Activated CD4-positive, alpha-beta T cell treated with anti-CD3 and anti-CD28 coated beads, Interleukin-2, amount 10 ng/mL, durations not matched to agents 24 days and 14 days (primary cell): ENCODE results near the gene PZP. TPM values are rescaled to one million over a fixed set of nuclear protein-coding genes. Genes with fewer than 3 reads are reported as not detected.
"Not testable (repeated sequence)": the region's sequence is repeated elsewhere in the genome, so short reads cannot be mapped to it uniquely, and the experiment has no call there.

Experiments used
- DNase-seq: peaks from one replicate; pipeline ENCODE4 v3.0.0; 2022
- H3K27ac Mint-ChIP-seq: one replicate; pipeline ENCODE4 v1.8.0; 2022; ENCODE audit warnings: mild to moderate bottlenecking, mixed read lengths
- H3K27me3 Mint-ChIP-seq: one replicate; pipeline ENCODE4 v1.8.0; 2022; ENCODE audit warnings: mixed read lengths
- H3K36me3 Mint-ChIP-seq: one replicate; pipeline ENCODE4 v1.8.0; 2022; ENCODE audit warnings: low read depth, mild to moderate bottlenecking, mixed read lengths
- H3K4me1 Mint-ChIP-seq: one replicate; pipeline ENCODE4 v1.8.0; 2021; ENCODE audit warnings: mixed read lengths
- H3K4me3 Mint-ChIP-seq: one replicate; pipeline ENCODE4 v1.8.0; 2022; ENCODE audit warnings: mild to moderate bottlenecking, moderate library complexity, mixed read lengths
- H3K9me3 Mint-ChIP-seq: one replicate; pipeline ENCODE4 v1.8.0; 2021; ENCODE audit warnings: mixed read lengths
- intact Hi-C: fragments of 100-400 bp; cut with micrococcal nuclease; formaldehyde crosslinking; loops from one replicate; pipeline ENCODE4 v1.15.1; 2023
- total RNA-seq: library from RNA; stranded (reverse); gene quantifications from 2 replicates; pipeline ENCODE4 v1.2.3, GENCODE V29; 2022

PZP gene
- total RNA-seq, result not detected in 2 replicates

DNA sequence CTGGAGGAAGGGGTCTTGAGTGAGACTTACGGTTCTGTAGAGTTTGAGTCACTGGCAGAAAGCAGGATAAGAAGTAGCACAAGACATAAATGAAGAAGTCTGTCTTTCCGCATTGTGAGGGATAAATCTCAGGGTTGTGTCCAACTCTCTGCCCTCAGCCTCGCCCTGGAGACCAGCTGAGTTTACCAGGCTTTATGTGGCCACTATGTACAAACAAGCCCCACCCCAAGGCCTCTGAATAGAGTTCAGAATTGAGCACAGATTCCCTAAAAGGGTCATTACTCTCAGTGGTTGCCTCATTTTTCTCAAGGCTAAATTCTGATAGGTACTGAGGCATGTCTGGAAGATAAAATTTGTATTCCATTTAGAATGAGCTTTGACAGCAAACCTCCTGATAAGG lies at the start of gene PZP:
TSS of gene PZP (minus strand) at position 167 of the 400 bp plus-strand sequence. CDS start at position 113, 54 bp downstream.
- Mint-ChIP-seq H3K36me3 (no peaks in the 10 kb centered on the region), H3K27ac (no peak within 1 kb of the TSS), H3K4me1 (no peaks in the 10 kb centered on the region), H3K9me3 (no peaks in the 10 kb centered on the region), H3K4me3 (no peak within 1 kb of the TSS), H3K27me3 (no peaks in the 10 kb centered on the region)
- intact Hi-C loops, result no loop called here
- no peak for DNase-seq

GRCh38 chr12:9256758-9257405 lies 48.7 kb upstream of the PZP start:
- peaks cover 2% of the 10 kb centered on the region for H3K4me1 Mint-ChIP-seq
- H3K9me3 Mint-ChIP-seq, result peaks cover 6% of the 10 kb centered on the region
- intact Hi-C loops, result no loop called here
- DNase-seq, result no peak
- no peak overlapping the region for H3K27ac Mint-ChIP-seq
- H3K27me3 Mint-ChIP-seq, result peaks cover 16% of the 10 kb centered on the region
- H3K4me3 Mint-ChIP-seq, result no peak overlapping the region
- H3K36me3 Mint-ChIP-seq, result no peaks in the 10 kb centered on the region

- Mint-ChIP-seq H3K4me1 (peaks cover 2% of the 10 kb centered on the region), H3K4me3 (no peak overlapping the region), H3K27me3 (peaks cover 20% of the 10 kb centered on the region), H3K9me3 (peaks cover 6% of the 10 kb centered on the region), H3K36me3 (no peaks in the 10 kb centered on the region), H3K27ac (no peak overlapping the region)
- DNase-seq, result no peak
- intact Hi-C loops, result no loop called here
These were observed 48.1 kb upstream of the PZP start for GRCh38 chr12:9256341-9256740.

GRCh38 chr12:9255837-9256236 lies 47.6 kb upstream of the PZP start:
- H3K4me3 Mint-ChIP-seq, result no peak overlapping the region
- no peak for DNase-seq
- H3K9me3 Mint-ChIP-seq, result peaks cover 6% of the 10 kb centered on the region
- intact Hi-C loops, result no loop called here
- no peak overlapping the region for H3K27ac Mint-ChIP-seq
- H3K27me3 Mint-ChIP-seq, result peaks cover 24% of the 10 kb centered on the region
- H3K36me3 Mint-ChIP-seq, result no peaks in the 10 kb centered on the region
- peaks cover 2% of the 10 kb centered on the region for H3K4me1 Mint-ChIP-seq

GRCh38 chr12:9253464-9253863 lies 45.3 kb upstream of the PZP start:
- H3K4me3 Mint-ChIP-seq, result no peak overlapping the region
- intact Hi-C loops, result no loop called here
- no peak for DNase-seq
- H3K27ac Mint-ChIP-seq, result no peak overlapping the region
- H3K4me1 Mint-ChIP-seq, result peaks cover 3% of the 10 kb centered on the region
- no peaks in the 10 kb centered on the region for H3K36me3 Mint-ChIP-seq
- peaks cover 16% of the 10 kb centered on the region for H3K9me3 Mint-ChIP-seq
- H3K27me3 Mint-ChIP-seq, result peaks cover 29% of the 10 kb centered on the region

DNA sequence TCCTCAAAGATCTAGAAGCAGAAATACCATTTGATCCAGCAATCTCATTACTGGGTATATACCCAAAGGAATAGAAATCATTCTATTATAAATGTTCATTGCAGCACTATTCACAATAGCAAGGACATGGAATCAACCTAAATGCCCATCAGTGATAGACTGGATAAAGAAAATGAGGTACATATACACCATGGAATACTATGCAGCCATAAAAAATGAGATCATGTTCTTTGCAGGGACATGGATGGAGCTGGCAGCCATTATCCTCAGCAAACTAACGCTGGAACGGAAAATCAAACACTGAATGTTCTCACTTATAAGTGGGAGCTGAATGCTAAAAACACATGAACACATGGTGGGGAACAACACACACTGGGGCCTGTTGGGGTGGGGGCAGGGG lies 44.6 kb upstream of the PZP start:
- intact Hi-C loops, H3K4me3 Mint-ChIP-seq: not testable (repeated sequence)

DNA sequence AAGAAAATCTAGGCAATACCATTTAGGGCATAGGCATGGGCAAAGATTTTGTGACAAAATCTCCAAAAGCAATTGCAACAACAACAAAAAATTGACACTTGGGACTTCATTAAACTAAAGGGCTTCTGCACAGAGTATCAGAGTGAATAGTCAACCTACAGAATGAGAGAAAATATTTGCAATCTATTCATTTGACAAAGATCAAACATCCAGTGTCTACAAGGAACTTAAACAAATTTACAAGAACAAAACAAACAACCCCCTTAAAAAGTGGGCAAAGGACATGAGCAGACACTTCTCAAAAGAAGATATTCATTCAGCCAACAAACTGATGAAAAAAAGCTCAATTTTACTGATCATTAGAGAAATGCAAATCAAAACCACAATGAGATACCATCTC lies 44.1 kb upstream of the PZP start:
- H3K4me1 Mint-ChIP-seq, result peaks cover 7% of the 10 kb centered on the region
- no peak overlapping the region for H3K4me3 Mint-ChIP-seq
- no peak for DNase-seq
- intact Hi-C loops, result no loop called here
- no peak overlapping the region for H3K27ac Mint-ChIP-seq
- no peaks in the 10 kb centered on the region for H3K36me3 Mint-ChIP-seq
- peaks cover 22% of the 10 kb centered on the region for H3K9me3 Mint-ChIP-seq
- H3K27me3 Mint-ChIP-seq, result peaks cover 31% of the 10 kb centered on the region

More for the DNA sequence above, 44.6 kb upstream of the PZP start:
- DNase-seq, H3K36me3 Mint-ChIP-seq, H3K27ac Mint-ChIP-seq, H3K4me1 Mint-ChIP-seq: not testable (repeated sequence)
- Mint-ChIP-seq H3K27me3 (peaks cover 31% of the 10 kb centered on the region), H3K9me3 (peaks cover 19% of the 10 kb centered on the region)

- intact Hi-C loops, result loop anchor here (5.0 to 10.0 kb wide), 4 partner anchors 396 to 619 kb away; partner anchors contain the start of genes CLEC2B and CLECL1
- H3K4me3 Mint-ChIP-seq, result no peak overlapping the region
These were observed 40.2 kb upstream of the PZP start for GRCh38 chr12:9248435-9248834.

GRCh38 chr12:9244894-9245293 lies 36.7 kb upstream of the PZP start:
- Mint-ChIP-seq H3K36me3 (peaks cover 3% of the 10 kb centered on the region), H3K27ac (peak overlapping the region; percentile 96), H3K4me1 (peaks cover 29% of the 10 kb centered on the region), H3K4me3 (peak overlapping the region; percentile 15), H3K27me3 (peaks cover 16% of the 10 kb centered on the region), H3K9me3 (peaks cover 14% of the 10 kb centered on the region)
- intact Hi-C loops, result loop anchor here (1.0 to 10.0 kb wide), 8 partner anchors 119 to 1060 kb away; partner anchors contain the start of genes CD69, CLEC2B and CLECL1
- peak; percentile 66 for DNase-seq

More at GRCh38 chr12:9248435-9248834, 40.2 kb upstream of the PZP start:
- H3K9me3 Mint-ChIP-seq, result peaks cover 23% of the 10 kb centered on the region
- H3K36me3 Mint-ChIP-seq, result no peaks in the 10 kb centered on the region
- H3K4me1 Mint-ChIP-seq, result peaks cover 24% of the 10 kb centered on the region
- H3K27me3 Mint-ChIP-seq, result peaks cover 25% of the 10 kb centered on the region
- DNase-seq, result no peak
- no peak overlapping the region for H3K27ac Mint-ChIP-seq

- Mint-ChIP-seq H3K4me3 (no peak overlapping the region), H3K9me3 (peaks cover 12% of the 10 kb centered on the region), H3K27ac (peak overlapping the region; percentile 96), H3K4me1 (peaks cover 29% of the 10 kb centered on the region), H3K27me3 (peaks cover 16% of the 10 kb centered on the region), H3K36me3 (peaks cover 3% of the 10 kb centered on the region)
- intact Hi-C loops, result loop anchor here (1.0 to 10.0 kb wide), 6 partner anchors 120 to 1061 kb away; partner anchors contain the start of genes CD69 and CLECL1
- no peak for DNase-seq
These were observed 35.9 kb upstream of the PZP start for GRCh38 chr12:9243999-9244649.

- DNase-seq, result no peak
- Mint-ChIP-seq H3K4me3 (no peak overlapping the region), H3K9me3 (peaks cover 3% of the 10 kb centered on the region), H3K27me3 (peaks cover 24% of the 10 kb centered on the region), H3K36me3 (peaks cover 3% of the 10 kb centered on the region), H3K27ac (no peak overlapping the region), H3K4me1 (peaks cover 23% of the 10 kb centered on the region)
- intact Hi-C loops, result loop anchor here (10.0 kb wide), 3 partner anchors 404 to 596 kb away; partner anchors contain the start of gene CLECL1
These were observed 33.1 kb upstream of the PZP start for GRCh38 chr12:9241301-9241700.

GRCh38 chr12:9240776-9241175 lies 32.6 kb upstream of the PZP start:
- Mint-ChIP-seq H3K27ac (no peak overlapping the region), H3K4me3 (peak overlapping the region; percentile 86), H3K27me3 (peaks cover 26% of the 10 kb centered on the region), H3K36me3 (peaks cover 3% of the 10 kb centered on the region), H3K4me1 (peaks cover 20% of the 10 kb centered on the region), H3K9me3 (peaks cover 3% of the 10 kb centered on the region)
- no peak for DNase-seq
- intact Hi-C loops, result loop anchor here (10.0 kb wide), 3 partner anchors 404 to 596 kb away; partner anchors contain the start of gene CLECL1

- Mint-ChIP-seq H3K27me3 (peaks cover 26% of the 10 kb centered on the region), H3K27ac (peak overlapping the region; percentile 68)
- intact Hi-C loops, result loop anchor here (10.0 kb wide), 3 partner anchors 405 to 595 kb away; partner anchors contain the start of gene CLECL1
These were observed 31.9 kb upstream of the PZP start for GRCh38 chr12:9240004-9240635.

DNA sequence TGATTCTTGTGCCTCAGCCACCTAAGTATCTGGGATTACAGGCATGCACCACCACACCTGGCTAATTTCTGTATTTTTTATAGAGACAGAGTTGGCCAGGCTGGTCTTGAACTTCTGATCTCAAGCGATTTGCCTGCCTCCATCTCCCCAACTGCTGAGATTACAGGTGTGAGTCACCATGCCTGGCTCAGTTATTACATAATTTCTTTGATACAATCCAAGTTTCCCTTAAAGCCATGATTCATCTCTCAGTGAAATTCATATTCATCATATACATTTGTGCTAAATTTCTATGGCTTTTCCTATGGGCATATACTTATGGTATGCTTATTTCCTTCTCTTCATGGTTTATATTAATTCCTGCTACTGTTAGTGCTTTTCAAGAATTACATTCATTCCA lies 29.1 kb upstream of the PZP start:
- no peak overlapping the region for H3K27ac Mint-ChIP-seq
- H3K36me3 Mint-ChIP-seq, result peaks cover 3% of the 10 kb centered on the region
- DNase-seq, result no peak
- H3K4me3 Mint-ChIP-seq, result no peak overlapping the region
- peaks cover 28% of the 10 kb centered on the region for H3K27me3 Mint-ChIP-seq
- intact Hi-C loops, result no loop called here
- H3K9me3 Mint-ChIP-seq, result peaks cover 3% of the 10 kb centered on the region
- H3K4me1 Mint-ChIP-seq, result peaks cover 6% of the 10 kb centered on the region

More at GRCh38 chr12:9240004-9240635, 31.9 kb upstream of the PZP start:
- peak; percentile 75 for DNase-seq
- not testable (repeated sequence) for H3K9me3 Mint-ChIP-seq, H3K36me3 Mint-ChIP-seq
- Mint-ChIP-seq H3K4me3 (peak overlapping the region; percentile 86), H3K4me1 (peaks cover 14% of the 10 kb centered on the region)
